Right lobe of liver (tissue), 4 donors: ENCODE results near the gene TBC1D2.

Experiments used
- CTCF ChIP-seq, 4 donors: fragments of 200-600 bp in 3 of 4; fragments of 450-650 bp in 1 of 4; IDR thresholded peaks; one replicate each; pipeline versions ENCODE4 v1.5.1 to v1.8.0; 2016 to 2022; ENCODE audit warnings: antibody characterized with exemption in 4 of 4, mild to moderate bottlenecking in 2 of 4
- POLR2A ChIP-seq: fragments of 450-650 bp; IDR thresholded peaks from one replicate; pipeline ENCODE4 v1.6.1; 2017; ENCODE audit warnings: antibody characterized with exemption, mild to moderate bottlenecking
- donor health status: DM: no; HTN: no; CAD: no.
- donor health status: DM: no; HTN: no; CAD: no.
- donor health status: DM: no; HTN: yes; CAD: no.

- TF ChIP-seq POLR2A: no peak
- TF ChIP-seq CTCF (IDR thresholded peaks at IDR 0.05): no peak
These were observed 105.3 kb downstream of the TBC1D2 start for GRCh38 chr9:98150164-98150563.
